K562 treated with DMSO at 1 percent for 4 hours (cell line): ENCODE data around the gene NXPH4. TPM values are rescaled to one million over a fixed set of nuclear protein-coding genes. Genes with fewer than 3 reads are reported as not detected.

Experiments
- total RNA-seq: library from RNA; unstranded; fragments of 300-600 nt; gene quantifications from 2 replicates; pipeline ENCODE4 v1.2.3, GENCODE V29; 2022; ENCODE audit not compliant: insufficient read depth

The NXPH4 gene
- total RNA-seq = 6.5 and 7.2 TPM in 2 replicates

GRCh38 chr12:57216014-57216911 lies at the start of gene NXPH4:
NXPH4 (plus strand) TSS chr12:57216794; CDS start chr12:57216970, 176 bp downstream.

GRCh38 chr12:57229634-57230380 lies 13.2 kb downstream of the NXPH4 start, which contains the start of gene SHMT2:
SHMT2 (plus strand) TSS chr12:57229711; CDS start chr12:57229779, 68 bp downstream.

GRCh38 chr12:57250956-57251355 lies 34.4 kb downstream of the NXPH4 start, which contains the start of gene STAC3:
STAC3 (minus strand) TSS chr12:57251187; CDS start chr12:57249636, 1,551 bp downstream.

Other genes starting within 250 kb of the NXPH4 start
- gene ZBTB39, start 210.2 kb upstream of the NXPH4 start, total RNA-seq = 6.7 and 8.9 TPM in 2 replicates
- gene TAC3, start 200.3 kb upstream of the NXPH4 start, total RNA-seq = 1.2 TPM in 1 of 2 replicates, not detected in the other
- gene MYO1A, start 166.7 kb upstream of the NXPH4 start, total RNA-seq = 0.25 TPM in 1 of 2 replicates, not detected in the other
- 27.9 and 32.2 TPM in 2 replicates for gene NEMP1, start 138.0 kb upstream of the NXPH4 start, total RNA-seq
- gene NAB2, start 127.7 kb upstream of the NXPH4 start, total RNA-seq = 27.9 and 29.0 TPM in 2 replicates
- 39.9 and 42.8 TPM in 2 replicates for gene STAT6, start 105.4 kb upstream of the NXPH4 start, total RNA-seq
- gene LRP1, start 88.3 kb upstream of the NXPH4 start, total RNA-seq = 2.2 and 4.7 TPM in 2 replicates
- not detected in 2 replicates for gene LRP1-AS, start 69.2 kb upstream of the NXPH4 start, total RNA-seq
- 643 and 739 TPM in 2 replicates for gene SHMT2, start 12.9 kb downstream of the NXPH4 start, total RNA-seq
- 6.3 and 7.1 TPM in 2 replicates for gene STAC3, start 34.4 kb downstream of the NXPH4 start, total RNA-seq
- gene R3HDM2, start 214.2 kb downstream of the NXPH4 start, total RNA-seq = 15.5 and 21.6 TPM in 2 replicates
- 0.31 TPM in 1 of 2 replicates, not detected in the other for gene INHBC, start 218.0 kb downstream of the NXPH4 start, total RNA-seq
- gene INHBE, start 238.5 kb downstream of the NXPH4 start, total RNA-seq = 49.4 and 57.7 TPM in 2 replicates
- gene GLI1, start 243.0 kb downstream of the NXPH4 start, total RNA-seq = 2.6 and 3.5 TPM in 2 replicates